OCI-LY7 (cell line): Measurements from ENCODE around the gene AUTS2.

Source experiments
- EZH2phosphoT487 ChIP-seq: fragments of 200-600 bp; sonication (generic); IDR thresholded peaks from 2 replicates; pipeline ENCODE4 v1.6.1; 2018; ENCODE audit warnings: low read depth, borderline replicate concordance, mild to moderate bottlenecking, mixed run types, antibody characterized with exemption, low read length, moderate library complexity, mixed read lengths
- TF ChIP-seq, protein P1 (sequence below): fragments of 200-600 bp; sonication (generic); conservative IDR thresholded peaks from 2 replicates; pipeline ENCODE4 v1.5.1; 2014; ENCODE audit warnings: mild to moderate bottlenecking, antibody characterized with exemption, low read length, moderate library complexity, mixed read lengths

DNA sequence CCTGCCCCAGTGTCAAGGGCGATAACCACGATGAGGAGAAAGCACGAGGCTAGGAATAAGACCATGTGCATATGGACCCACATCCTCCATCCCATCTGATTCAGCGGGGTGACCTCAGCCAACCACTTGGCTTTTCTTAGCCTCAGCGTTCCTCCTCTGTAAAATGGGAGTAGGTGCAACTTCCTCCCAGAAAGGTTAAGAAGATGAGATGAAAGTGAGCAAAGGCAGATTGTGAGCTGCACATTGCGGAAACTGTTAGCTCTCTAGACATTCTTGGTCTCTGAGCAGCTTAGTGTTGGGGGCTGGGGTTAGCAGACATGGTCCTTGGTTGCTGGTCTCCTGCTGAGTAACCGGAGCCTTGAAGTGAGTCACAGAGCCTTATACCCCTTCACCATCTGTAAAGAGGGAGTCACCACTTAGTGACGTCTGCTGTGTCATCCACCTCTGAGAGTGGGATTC, 1036.4 kb downstream of the AUTS2 start:
- TF ChIP-seq, protein P1, sequence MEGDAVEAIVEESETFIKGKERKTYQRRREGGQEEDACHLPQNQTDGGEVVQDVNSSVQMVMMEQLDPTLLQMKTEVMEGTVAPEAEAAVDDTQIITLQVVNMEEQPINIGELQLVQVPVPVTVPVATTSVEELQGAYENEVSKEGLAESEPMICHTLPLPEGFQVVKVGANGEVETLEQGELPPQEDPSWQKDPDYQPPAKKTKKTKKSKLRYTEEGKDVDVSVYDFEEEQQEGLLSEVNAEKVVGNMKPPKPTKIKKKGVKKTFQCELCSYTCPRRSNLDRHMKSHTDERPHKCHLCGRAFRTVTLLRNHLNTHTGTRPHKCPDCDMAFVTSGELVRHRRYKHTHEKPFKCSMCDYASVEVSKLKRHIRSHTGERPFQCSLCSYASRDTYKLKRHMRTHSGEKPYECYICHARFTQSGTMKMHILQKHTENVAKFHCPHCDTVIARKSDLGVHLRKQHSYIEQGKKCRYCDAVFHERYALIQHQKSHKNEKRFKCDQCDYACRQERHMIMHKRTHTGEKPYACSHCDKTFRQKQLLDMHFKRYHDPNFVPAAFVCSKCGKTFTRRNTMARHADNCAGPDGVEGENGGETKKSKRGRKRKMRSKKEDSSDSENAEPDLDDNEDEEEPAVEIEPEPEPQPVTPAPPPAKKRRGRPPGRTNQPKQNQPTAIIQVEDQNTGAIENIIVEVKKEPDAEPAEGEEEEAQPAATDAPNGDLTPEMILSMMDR, result no peak
- TF ChIP-seq EZH2phosphoT487, result no peak
